Hepatocyte (in vitro differentiated cells): ENCODE measurements around the gene LRRC3.

Experiments used
- EZH2 ChIP-seq: fragments of 200-600 bp; sonication (generic); IDR thresholded peaks from 2 replicates; pipeline ENCODE4 v1.6.1; 2016; ENCODE audit warnings: antibody characterized with exemption, mild to moderate bottlenecking, borderline replicate concordance
- EZH2phosphoT487 ChIP-seq: fragments of 200-600 bp; sonication (generic); IDR thresholded peaks from one replicate; pipeline ENCODE4 v1.6.1; 2018; ENCODE audit warnings: antibody characterized with exemption, mild to moderate bottlenecking, low read depth, moderate library complexity; ENCODE audit not compliant: unreplicated experiment, severe bottlenecking
- TF ChIP-seq, protein P1 (sequence below): fragments of 200-600 bp; sonication (generic); IDR thresholded peaks from 2 replicates; pipeline ENCODE4 v1.5.1; 2016; ENCODE audit warnings: antibody characterized with exemption, mild to moderate bottlenecking; ENCODE audit not compliant: poor library complexity

GRCh38 chr21:44450999-44451398 lies 4.3 kb upstream of the LRRC3 start:
- TF ChIP-seq, protein P1, sequence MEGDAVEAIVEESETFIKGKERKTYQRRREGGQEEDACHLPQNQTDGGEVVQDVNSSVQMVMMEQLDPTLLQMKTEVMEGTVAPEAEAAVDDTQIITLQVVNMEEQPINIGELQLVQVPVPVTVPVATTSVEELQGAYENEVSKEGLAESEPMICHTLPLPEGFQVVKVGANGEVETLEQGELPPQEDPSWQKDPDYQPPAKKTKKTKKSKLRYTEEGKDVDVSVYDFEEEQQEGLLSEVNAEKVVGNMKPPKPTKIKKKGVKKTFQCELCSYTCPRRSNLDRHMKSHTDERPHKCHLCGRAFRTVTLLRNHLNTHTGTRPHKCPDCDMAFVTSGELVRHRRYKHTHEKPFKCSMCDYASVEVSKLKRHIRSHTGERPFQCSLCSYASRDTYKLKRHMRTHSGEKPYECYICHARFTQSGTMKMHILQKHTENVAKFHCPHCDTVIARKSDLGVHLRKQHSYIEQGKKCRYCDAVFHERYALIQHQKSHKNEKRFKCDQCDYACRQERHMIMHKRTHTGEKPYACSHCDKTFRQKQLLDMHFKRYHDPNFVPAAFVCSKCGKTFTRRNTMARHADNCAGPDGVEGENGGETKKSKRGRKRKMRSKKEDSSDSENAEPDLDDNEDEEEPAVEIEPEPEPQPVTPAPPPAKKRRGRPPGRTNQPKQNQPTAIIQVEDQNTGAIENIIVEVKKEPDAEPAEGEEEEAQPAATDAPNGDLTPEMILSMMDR = no peak
- TF ChIP-seq EZH2 (no peak), EZH2phosphoT487 (no peak)
